Large intestine (tissue), 3 donors: Measurements from ENCODE around the gene LCLAT1. TPM values are rescaled to one million over a fixed set of nuclear protein-coding genes. Genes with fewer than 3 reads are reported as not detected.

Experiments
- DNase-seq, 2 donors: peaks; one replicate each; pipeline versions ENCODE4 v3.0.0 to v3.0.0-alpha.2; 2013
- H3K27ac ChIP-seq: one replicate; pipeline ENCODE4 v1.5.1; 2013; ENCODE audit warnings: low read length
- H3K27me3 ChIP-seq: 2 replicates; pipeline ENCODE4 v1.6.1; 2013; ENCODE audit warnings: low read length; ENCODE audit not compliant: control insufficient read depth, insufficient read depth
- H3K36me3 ChIP-seq: 2 replicates; pipeline ENCODE4 v1.6.1; 2013; ENCODE audit warnings: low read length; ENCODE audit not compliant: control insufficient read depth, insufficient read depth
- H3K4me1 ChIP-seq: one replicate; pipeline ENCODE4 v1.6.1; 2013; ENCODE audit warnings: low read length; ENCODE audit not compliant: control insufficient read depth, insufficient read depth
- H3K4me3 ChIP-seq: one replicate; pipeline ENCODE4 v1.5.1; 2013; ENCODE audit warnings: low read length
- H3K9me3 ChIP-seq: one replicate; pipeline ENCODE4 v1.6.1; 2013; ENCODE audit warnings: mild to moderate bottlenecking, low read depth, low read length, moderate library complexity; ENCODE audit not compliant: control insufficient read depth
- WGBS: methylation state at CpG from one replicate; pipeline ENCODE4 v1.1.5; 2013; ENCODE audit warnings: low lambda C conversion rate; ENCODE audit not compliant: insufficient coverage; 5-methylcytosine and 5-hydroxymethylcytosine counted together
- polyA plus RNA-seq: library from polyadenylated mRNA; unstranded; fragments of 120-200 nt; gene quantifications from one replicate; pipeline ENCODE4 v1.2.1, GENCODE V29; 2013

The LCLAT1 gene
- polyA plus RNA-seq, 1 donor = 16.7 TPM

- peaks cover 7% of the 10 kb centered on the region for H3K4me1 ChIP-seq
- peaks cover 3% of the 10 kb centered on the region for H3K9me3 ChIP-seq
- H3K27ac ChIP-seq = no peak overlapping the region
- 89% methylated on average over 3 of the region's 4 CpGs for WGBS
- no peak overlapping the region for H3K4me3 ChIP-seq
- H3K36me3 ChIP-seq = peaks cover 4% of the 10 kb centered on the region
- H3K27me3 ChIP-seq = no peaks in the 10 kb centered on the region
- no peak for DNase-seq
Measured at GRCh38 chr2:30514848-30515435, 67.9 kb downstream of the LCLAT1 start.

DNA sequence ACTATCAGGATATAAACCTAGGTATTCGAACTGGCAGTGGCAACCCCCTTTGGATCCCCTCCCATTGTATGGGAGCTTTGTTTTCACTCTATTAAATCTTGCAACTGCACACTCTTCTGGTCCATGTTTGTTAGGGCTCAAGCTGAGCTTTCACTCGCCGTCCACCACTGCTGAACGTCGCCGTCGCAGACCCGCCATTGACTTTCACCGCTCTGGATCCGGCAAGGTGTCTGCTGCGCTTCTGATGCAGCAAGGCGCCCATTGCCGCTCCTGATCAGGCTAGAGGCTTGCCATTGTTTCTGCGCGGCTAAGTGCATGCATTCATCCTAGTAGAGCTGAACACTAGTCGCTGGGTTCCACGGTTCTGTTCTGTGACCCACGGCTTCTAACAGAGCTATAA lies 69.1 kb downstream of the LCLAT1 start:
- H3K36me3 ChIP-seq = peaks cover 6% of the 10 kb centered on the region
- WGBS = no CpG with 5 or more reads among the region's 18 CpGs
- H3K4me1 ChIP-seq = peaks cover under 1% of the 10 kb centered on the region
- no peak overlapping the region for H3K27ac ChIP-seq
- no peaks in the 10 kb centered on the region for H3K27me3 ChIP-seq
- DNase-seq = no peak
- no peak overlapping the region for H3K4me3 ChIP-seq
- peaks cover 3% of the 10 kb centered on the region for H3K9me3 ChIP-seq

DNA sequence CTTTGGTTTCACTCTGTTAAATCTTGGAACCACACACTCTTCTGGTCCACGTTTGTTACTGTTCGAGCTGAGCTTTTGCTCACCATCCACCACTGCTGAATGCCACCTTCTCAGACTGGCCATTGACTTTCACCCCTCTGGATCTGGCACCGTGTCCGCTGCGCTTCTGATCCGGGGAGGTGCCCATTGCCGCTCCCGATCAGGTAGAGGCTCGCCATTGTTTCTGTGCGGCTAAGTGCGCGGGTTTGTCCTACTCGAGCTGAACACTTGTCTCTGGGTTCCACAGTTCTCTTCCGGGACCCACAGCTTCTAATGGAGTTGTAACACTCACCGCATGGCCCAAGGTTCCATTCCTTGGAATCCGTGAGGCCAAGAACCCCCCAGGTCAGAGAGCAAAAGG lies 72.8 kb downstream of the LCLAT1 start:
- DNase-seq = no peak
- no peaks in the 10 kb centered on the region for H3K4me1 ChIP-seq
- WGBS = no CpG with 5 or more reads among the region's 16 CpGs
- peaks cover 6% of the 10 kb centered on the region for H3K36me3 ChIP-seq
- H3K4me3 ChIP-seq = no peak overlapping the region
- no peaks in the 10 kb centered on the region for H3K27me3 ChIP-seq
- H3K27ac ChIP-seq = no peak overlapping the region
- peaks cover 3% of the 10 kb centered on the region for H3K9me3 ChIP-seq

DNA sequence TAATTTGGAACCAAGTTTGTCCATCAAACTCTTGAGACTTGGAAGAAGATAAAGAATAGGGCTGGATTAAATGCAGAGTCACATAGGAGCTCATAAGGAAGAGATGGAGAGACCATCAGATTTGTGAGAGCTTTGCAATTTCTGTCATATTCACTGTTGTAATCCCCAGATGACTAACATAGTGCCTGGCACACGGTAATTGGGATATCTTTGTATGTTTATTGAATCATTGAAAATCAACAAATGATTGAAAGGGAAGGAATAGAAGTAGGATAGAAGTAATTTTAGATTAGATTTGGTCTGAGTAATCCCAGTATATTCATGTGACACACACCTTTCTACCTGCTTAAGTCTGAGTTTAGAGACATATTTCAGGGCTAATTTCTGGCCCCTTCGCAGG lies 75.4 kb downstream of the LCLAT1 start:
- 60% methylated on average over 1 of the region's 2 CpGs for WGBS
- peaks cover 8% of the 10 kb centered on the region for H3K36me3 ChIP-seq
- peaks cover 3% of the 10 kb centered on the region for H3K9me3 ChIP-seq
- H3K4me3 ChIP-seq = no peak overlapping the region
- no peaks in the 10 kb centered on the region for H3K4me1 ChIP-seq
- no peaks in the 10 kb centered on the region for H3K27me3 ChIP-seq
- DNase-seq = no peak
- H3K27ac ChIP-seq = no peak overlapping the region

GRCh38 chr2:30527411-30527810 lies 80.4 kb downstream of the LCLAT1 start:
- Histone ChIP-seq H3K36me3 (peaks cover 4% of the 10 kb centered on the region), H3K27ac (no peak overlapping the region), H3K27me3 (no peaks in the 10 kb centered on the region), H3K9me3 (no peaks in the 10 kb centered on the region), H3K4me3 (no peak overlapping the region), H3K4me1 (no peaks in the 10 kb centered on the region)
- no peak for DNase-seq
- WGBS = 100% methylated on average over 1 of the region's 2 CpGs

GRCh38 chr2:30527859-30528258 lies 80.8 kb downstream of the LCLAT1 start:
- H3K4me1 ChIP-seq = no peaks in the 10 kb centered on the region
- no peak overlapping the region for H3K27ac ChIP-seq
- no peaks in the 10 kb centered on the region for H3K27me3 ChIP-seq
- H3K9me3 ChIP-seq = no peaks in the 10 kb centered on the region
- no peak for DNase-seq
- no CpG with 5 or more reads among the region's 2 CpGs for WGBS
- H3K4me3 ChIP-seq = no peak overlapping the region
- H3K36me3 ChIP-seq = peaks cover 4% of the 10 kb centered on the region

DNA sequence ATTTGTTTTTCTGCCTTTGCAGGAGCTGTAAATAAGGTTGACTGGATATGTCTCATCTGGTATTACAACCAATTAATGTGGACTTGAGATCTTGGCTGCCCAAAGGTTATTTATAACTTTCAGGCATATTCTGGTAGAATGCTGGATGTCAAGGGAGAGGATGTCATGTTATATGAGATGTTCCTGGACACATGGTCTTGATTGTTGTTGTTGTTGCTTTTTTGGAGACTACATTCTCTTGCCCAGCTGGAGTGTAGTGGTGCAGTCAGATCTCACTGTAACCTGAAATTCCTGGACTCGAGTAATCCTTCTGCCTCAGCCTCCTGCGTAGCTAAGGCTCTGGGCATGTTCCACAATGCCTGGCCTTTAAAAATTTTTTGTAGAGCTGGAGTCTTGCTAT lies 83.3 kb downstream of the LCLAT1 start:
- H3K27me3 ChIP-seq = no peaks in the 10 kb centered on the region
- no peak overlapping the region for H3K27ac ChIP-seq
- no CpG with 5 or more reads among the region's 2 CpGs for WGBS
- H3K4me1 ChIP-seq = no peaks in the 10 kb centered on the region
- peaks cover 6% of the 10 kb centered on the region for H3K9me3 ChIP-seq
- peaks cover 20% of the 10 kb centered on the region for H3K36me3 ChIP-seq
- DNase-seq = no peak
- H3K4me3 ChIP-seq = no peak overlapping the region

DNA sequence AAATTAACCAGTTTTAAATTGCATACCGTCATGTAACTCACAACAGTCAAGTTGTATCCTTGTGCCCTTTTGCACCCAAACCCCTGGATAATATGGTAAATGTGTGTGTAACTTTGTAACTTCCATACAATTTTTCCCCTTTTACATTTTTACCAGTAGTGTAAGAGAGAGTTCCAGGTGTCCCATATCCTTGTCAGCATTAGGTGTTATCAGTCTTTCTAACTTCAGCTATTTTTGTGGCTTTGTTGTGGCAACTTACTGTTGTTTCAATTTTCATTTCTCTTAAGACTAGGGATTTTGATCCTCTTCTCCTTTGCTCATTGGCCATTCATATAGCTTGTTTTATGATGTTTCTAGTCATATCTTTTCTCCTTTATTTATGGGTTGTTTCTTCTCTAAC lies 94.6 kb downstream of the LCLAT1 start:
- Histone ChIP-seq H3K9me3 (peaks cover 8% of the 10 kb centered on the region), H3K4me1 (no peaks in the 10 kb centered on the region), H3K27me3 (no peaks in the 10 kb centered on the region), H3K36me3 (no peaks in the 10 kb centered on the region), H3K27ac (no peak overlapping the region), H3K4me3 (no peak overlapping the region)
- WGBS = no CpG with 5 or more reads among the region's 1 CpG
- no peak for DNase-seq

GRCh38 chr2:30545875-30546274 lies 98.8 kb downstream of the LCLAT1 start:
- Histone ChIP-seq H3K4me3 (no peak overlapping the region), H3K4me1 (no peaks in the 10 kb centered on the region), H3K9me3 (no peaks in the 10 kb centered on the region), H3K27ac (no peak overlapping the region), H3K27me3 (no peaks in the 10 kb centered on the region), H3K36me3 (no peaks in the 10 kb centered on the region)
- no peak for DNase-seq
- no CpG with 5 or more reads among the region's 1 CpG for WGBS

- H3K27ac ChIP-seq = no peak overlapping the region
- H3K4me1 ChIP-seq = no peaks in the 10 kb centered on the region
- DNase-seq = no peak
- H3K36me3 ChIP-seq = no peaks in the 10 kb centered on the region
- no peaks in the 10 kb centered on the region for H3K9me3 ChIP-seq
- H3K27me3 ChIP-seq = no peaks in the 10 kb centered on the region
- WGBS = 40% methylated on average over 1 of the region's 2 CpGs
- no peak overlapping the region for H3K4me3 ChIP-seq
Measured at GRCh38 chr2:30548386-30548785, 101.3 kb downstream of the LCLAT1 start.

GRCh38 chr2:30549096-30549495 lies 102.0 kb downstream of the LCLAT1 start:
- no CpG with 5 or more reads among the region's 2 CpGs for WGBS
- Histone ChIP-seq H3K36me3 (no peaks in the 10 kb centered on the region), H3K27me3 (no peaks in the 10 kb centered on the region), H3K4me3 (no peak overlapping the region), H3K4me1 (no peaks in the 10 kb centered on the region), H3K27ac (no peak overlapping the region), H3K9me3 (no peaks in the 10 kb centered on the region)
- DNase-seq = no peak
